Gastroesophageal sphincter (tissue), 2 donors: ENCODE measurements around the gene SLC39A2.

Source experiments
- EP300 ChIP-seq: sonication (generic); formaldehyde crosslinking; IDR thresholded peaks from one replicate; pipeline ENCODE4 v1.6.1; 2017; ENCODE audit warnings: antibody characterized with exemption, mild to moderate bottlenecking
- POLR2AphosphoS5 ChIP-seq: sonication (generic); formaldehyde crosslinking; IDR thresholded peaks from one replicate; pipeline ENCODE4 v1.6.1; 2017; ENCODE audit warnings: antibody characterized with exemption

GRCh38 chr14:21023174-21023573 is 24.1 kb downstream of the SLC39A2 start:
- TF ChIP-seq EP300: no peak
- TF ChIP-seq POLR2AphosphoS5: no peak
